Measurements from ENCODE around the gene ZNF541. TPM values are rescaled to one million over a fixed set of nuclear protein-coding genes. Genes with fewer than 3 reads are reported as not detected.

The ZNF541 gene
- total RNA-seq, 1 experiment from 2014 or later = 0.07 TPM

GRCh38 chr19:47550129-47550528, 22.8 kb downstream of the ZNF541 start:
- Mint-ChIP-seq H3K36me3 (no peaks in the 10 kb centered on the region), H3K27me3 (ENCODE audit: low read depth) (no peaks in the 10 kb centered on the region; the same call in 1 of the 2 replicates), H3K9me3 (no peaks in the 10 kb centered on the region), H3K4me1 (no peaks in the 10 kb centered on the region), H3K4me3 (no peak overlapping the region), H3K27ac (no peak overlapping the region)
- ChIA-PET POLR2A (interaction anchor here (1.0 kb wide), 1 partner anchor 11 kb away, joined by 3 read pairs; no protein-coding TSS in a partner anchor), CTCF (interaction anchor here (0.6 kb wide), 1 partner anchor 108 kb away, joined by 4 read pairs; no protein-coding TSS in a partner anchor)
- DNase-seq (ENCODE audit: low spot score) (no peak), ATAC-seq (no peak)
- no peak for TF ChIP-seq ZNF281 (CRISPR knock-in tag; IDR thresholded peaks at IDR 0.05)
- no peak for TF ChIP-seq CREM (CRISPR knock-in tag; IDR thresholded peaks at IDR 0.05)
- TF ChIP-seq, protein P1, sequence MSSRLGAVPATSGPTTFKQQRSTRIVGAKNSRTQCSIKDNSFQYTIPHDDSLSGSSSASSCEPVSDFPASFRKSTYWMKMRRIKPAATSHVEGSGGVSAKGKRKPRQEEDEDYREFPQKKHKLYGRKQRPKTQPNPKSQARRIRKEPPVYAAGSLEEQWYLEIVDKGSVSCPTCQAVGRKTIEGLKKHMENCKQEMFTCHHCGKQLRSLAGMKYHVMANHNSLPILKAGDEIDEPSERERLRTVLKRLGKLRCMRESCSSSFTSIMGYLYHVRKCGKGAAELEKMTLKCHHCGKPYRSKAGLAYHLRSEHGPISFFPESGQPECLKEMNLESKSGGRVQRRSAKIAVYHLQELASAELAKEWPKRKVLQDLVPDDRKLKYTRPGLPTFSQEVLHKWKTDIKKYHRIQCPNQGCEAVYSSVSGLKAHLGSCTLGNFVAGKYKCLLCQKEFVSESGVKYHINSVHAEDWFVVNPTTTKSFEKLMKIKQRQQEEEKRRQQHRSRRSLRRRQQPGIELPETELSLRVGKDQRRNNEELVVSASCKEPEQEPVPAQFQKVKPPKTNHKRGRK (CRISPR knock-in tag; IDR thresholded peaks at IDR 0.05; ENCODE audit: borderline replicate concordance) = 0 out of 2 replicates have a peak, but pooled peaks have one; percentile 65
- TF ChIP-seq ZNF396 (CRISPR knock-in tag; IDR thresholded peaks at IDR 0.05; ENCODE audit: borderline replicate concordance) = no peak
- no peak for TF ChIP-seq JAZF1 (CRISPR knock-in tag; IDR thresholded peaks at IDR 0.05)

DNA sequence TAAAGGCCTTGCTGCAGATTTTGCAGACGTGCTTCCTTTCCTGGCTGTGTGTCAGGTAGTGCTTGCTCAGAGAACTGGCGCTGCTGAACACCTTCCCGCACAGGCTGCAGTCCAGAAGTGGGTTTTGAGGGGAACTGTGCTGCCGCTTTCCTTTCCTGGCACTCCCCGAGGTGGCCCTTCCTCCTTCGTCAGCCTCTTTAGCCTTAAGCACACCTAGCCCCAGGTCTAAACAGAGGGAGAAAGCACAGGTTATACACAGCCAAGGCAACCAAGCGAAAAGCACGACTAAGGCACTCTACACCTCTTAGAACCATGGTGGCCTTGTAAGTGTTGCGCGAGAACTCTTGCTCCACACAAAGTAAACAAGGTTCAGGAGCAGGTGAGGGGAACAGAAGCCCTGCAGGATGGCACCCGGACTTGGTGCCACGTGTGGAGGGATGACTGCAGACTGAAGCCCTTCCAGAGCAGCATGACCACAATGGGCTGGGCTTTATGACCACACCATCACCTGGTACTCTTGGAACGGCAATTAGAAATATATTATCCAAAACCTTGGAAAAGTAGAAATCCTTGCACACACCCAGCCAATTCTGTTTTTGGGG, 23.6 kb downstream of the ZNF541 start:
- H3K27me3 Mint-ChIP-seq (ENCODE audit: low read depth) = no peaks in the 10 kb centered on the region; the same call in 1 of the 2 replicates
- H3K4me3 Mint-ChIP-seq = no peak overlapping the region
- H3K36me3 Mint-ChIP-seq = no peaks in the 10 kb centered on the region
- ChIA-PET CTCF (interaction anchor here (0.6 kb wide), 1 partner anchor 109 kb away, joined by 4 read pairs; no protein-coding TSS in a partner anchor), POLR2A (no interaction called here)
- peak overlapping the region; percentile 87; the same call in 1 of the 2 replicates for H3K27ac Mint-ChIP-seq
- H3K4me1 Mint-ChIP-seq = no peaks in the 10 kb centered on the region
- no peak for DNase-seq (ENCODE audit: low spot score)
- H3K9me3 Mint-ChIP-seq = no peaks in the 10 kb centered on the region
- ATAC-seq = no peak
- TF ChIP-seq TEAD1 (CRISPR knock-in tag; IDR thresholded peaks at IDR 0.05) (no peak), ETV6 (CRISPR knock-in tag; IDR thresholded peaks at IDR 0.05) (no peak), NR2C2 (CRISPR knock-in tag; IDR thresholded peaks at IDR 0.05) (no peak), NR1H2 (CRISPR knock-in tag; IDR thresholded peaks at IDR 0.05) (no peak), PRRX2 (CRISPR knock-in tag; IDR thresholded peaks at IDR 0.05) (no peak), GABPB1 (CRISPR knock-in tag; IDR thresholded peaks at IDR 0.05) (no peak), ELF4 (CRISPR knock-in tag; IDR thresholded peaks at IDR 0.05; ENCODE audit: low read depth) (no peak), IRF2 (CRISPR knock-in tag; IDR thresholded peaks at IDR 0.05; ENCODE audit: borderline replicate concordance, low read depth) (no peak), ZNF532 (CRISPR knock-in tag; IDR thresholded peaks at IDR 0.05; ENCODE audit: borderline replicate concordance) (no peak), ZNF317 (CRISPR knock-in tag; IDR thresholded peaks at IDR 0.05; ENCODE audit: borderline replicate concordance, low read depth) (no peak)
- TF ChIP-seq, protein P2, sequence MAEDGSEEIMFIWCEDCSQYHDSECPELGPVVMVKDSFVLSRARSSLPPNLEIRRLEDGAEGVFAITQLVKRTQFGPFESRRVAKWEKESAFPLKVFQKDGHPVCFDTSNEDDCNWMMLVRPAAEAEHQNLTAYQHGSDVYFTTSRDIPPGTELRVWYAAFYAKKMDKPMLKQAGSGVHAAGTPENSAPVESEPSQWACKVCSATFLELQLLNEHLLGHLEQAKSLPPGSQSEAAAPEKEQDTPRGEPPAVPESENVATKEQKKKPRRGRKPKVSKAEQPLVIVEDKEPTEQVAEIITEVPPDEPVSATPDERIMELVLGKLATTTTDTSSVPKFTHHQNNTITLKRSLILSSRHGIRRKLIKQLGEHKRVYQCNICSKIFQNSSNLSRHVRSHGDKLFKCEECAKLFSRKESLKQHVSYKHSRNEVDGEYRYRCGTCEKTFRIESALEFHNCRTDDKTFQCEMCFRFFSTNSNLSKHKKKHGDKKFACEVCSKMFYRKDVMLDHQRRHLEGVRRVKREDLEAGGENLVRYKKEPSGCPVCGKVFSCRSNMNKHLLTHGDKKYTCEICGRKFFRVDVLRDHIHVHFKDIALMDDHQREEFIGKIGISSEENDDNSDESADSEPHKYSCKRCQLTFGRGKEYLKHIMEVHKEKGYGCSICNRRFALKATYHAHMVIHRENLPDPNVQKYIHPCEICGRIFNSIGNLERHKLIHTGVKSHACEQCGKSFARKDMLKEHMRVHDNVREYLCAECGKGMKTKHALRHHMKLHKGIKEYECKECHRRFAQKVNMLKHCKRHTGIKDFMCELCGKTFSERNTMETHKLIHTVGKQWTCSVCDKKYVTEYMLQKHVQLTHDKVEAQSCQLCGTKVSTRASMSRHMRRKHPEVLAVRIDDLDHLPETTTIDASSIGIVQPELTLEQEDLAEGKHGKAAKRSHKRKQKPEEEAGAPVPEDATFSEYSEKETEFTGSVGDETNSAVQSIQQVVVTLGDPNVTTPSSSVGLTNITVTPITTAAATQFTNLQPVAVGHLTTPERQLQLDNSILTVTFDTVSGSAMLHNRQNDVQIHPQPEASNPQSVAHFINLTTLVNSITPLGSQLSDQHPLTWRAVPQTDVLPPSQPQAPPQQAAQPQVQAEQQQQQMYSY (CRISPR knock-in tag; IDR thresholded peaks at IDR 0.05) = no peak
- TF ChIP-seq, protein P3, sequence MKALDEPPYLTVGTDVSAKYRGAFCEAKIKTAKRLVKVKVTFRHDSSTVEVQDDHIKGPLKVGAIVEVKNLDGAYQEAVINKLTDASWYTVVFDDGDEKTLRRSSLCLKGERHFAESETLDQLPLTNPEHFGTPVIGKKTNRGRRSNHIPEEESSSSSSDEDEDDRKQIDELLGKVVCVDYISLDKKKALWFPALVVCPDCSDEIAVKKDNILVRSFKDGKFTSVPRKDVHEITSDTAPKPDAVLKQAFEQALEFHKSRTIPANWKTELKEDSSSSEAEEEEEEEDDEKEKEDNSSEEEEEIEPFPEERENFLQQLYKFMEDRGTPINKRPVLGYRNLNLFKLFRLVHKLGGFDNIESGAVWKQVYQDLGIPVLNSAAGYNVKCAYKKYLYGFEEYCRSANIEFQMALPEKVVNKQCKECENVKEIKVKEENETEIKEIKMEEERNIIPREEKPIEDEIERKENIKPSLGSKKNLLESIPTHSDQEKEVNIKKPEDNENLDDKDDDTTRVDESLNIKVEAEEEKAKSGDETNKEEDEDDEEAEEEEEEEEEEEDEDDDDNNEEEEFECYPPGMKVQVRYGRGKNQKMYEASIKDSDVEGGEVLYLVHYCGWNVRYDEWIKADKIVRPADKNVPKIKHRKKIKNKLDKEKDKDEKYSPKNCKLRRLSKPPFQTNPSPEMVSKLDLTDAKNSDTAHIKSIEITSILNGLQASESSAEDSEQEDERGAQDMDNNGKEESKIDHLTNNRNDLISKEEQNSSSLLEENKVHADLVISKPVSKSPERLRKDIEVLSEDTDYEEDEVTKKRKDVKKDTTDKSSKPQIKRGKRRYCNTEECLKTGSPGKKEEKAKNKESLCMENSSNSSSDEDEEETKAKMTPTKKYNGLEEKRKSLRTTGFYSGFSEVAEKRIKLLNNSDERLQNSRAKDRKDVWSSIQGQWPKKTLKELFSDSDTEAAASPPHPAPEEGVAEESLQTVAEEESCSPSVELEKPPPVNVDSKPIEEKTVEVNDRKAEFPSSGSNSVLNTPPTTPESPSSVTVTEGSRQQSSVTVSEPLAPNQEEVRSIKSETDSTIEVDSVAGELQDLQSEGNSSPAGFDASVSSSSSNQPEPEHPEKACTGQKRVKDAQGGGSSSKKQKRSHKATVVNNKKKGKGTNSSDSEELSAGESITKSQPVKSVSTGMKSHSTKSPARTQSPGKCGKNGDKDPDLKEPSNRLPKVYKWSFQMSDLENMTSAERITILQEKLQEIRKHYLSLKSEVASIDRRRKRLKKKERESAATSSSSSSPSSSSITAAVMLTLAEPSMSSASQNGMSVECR (CRISPR knock-in tag; IDR thresholded peaks at IDR 0.05; ENCODE audit: borderline replicate concordance) = no peak
